ENCODE data around the gene DCAF15. TPM values are rescaled to one million over a fixed set of nuclear protein-coding genes. Genes with fewer than 3 reads are reported as not detected.

Gene DCAF15
- total RNA-seq, 2 experiments from 2014 or later: 82.5 to 94.3 TPM

DNA sequence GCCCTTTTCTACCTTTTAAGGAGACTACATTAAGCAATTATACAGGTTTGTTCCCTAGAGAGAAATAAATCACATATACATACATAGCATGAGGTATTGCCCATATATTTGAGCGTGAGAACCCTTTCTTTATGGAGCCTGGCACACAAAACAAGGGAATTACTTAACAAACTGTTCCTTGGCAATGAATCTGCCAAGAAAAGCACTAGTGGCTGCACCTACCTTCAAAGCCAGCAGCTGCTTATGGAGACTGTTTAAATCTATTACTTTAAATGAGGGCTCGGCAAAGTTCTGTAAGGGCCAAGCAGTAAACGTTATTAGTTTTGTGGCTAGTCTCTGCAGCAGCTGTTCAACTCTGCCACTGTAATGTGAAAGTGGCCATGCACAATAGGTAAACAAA, 46.8 kb downstream of the DCAF15 start:
- Mint-ChIP-seq H3K36me3 (peaks cover 22% of the 10 kb centered on the region), H3K27me3 (no peaks in the 10 kb centered on the region), H3K9me3 (ENCODE audit: low read depth) (peaks cover 2% of the 10 kb centered on the region), H3K27ac (no peak overlapping the region), H3K4me3 (no peak overlapping the region), H3K4me1 (peaks cover 28% of the 10 kb centered on the region)
- ATAC-seq (no peak), DNase-seq (no peak)
- CTCF ChIA-PET: no interaction called here

DNA sequence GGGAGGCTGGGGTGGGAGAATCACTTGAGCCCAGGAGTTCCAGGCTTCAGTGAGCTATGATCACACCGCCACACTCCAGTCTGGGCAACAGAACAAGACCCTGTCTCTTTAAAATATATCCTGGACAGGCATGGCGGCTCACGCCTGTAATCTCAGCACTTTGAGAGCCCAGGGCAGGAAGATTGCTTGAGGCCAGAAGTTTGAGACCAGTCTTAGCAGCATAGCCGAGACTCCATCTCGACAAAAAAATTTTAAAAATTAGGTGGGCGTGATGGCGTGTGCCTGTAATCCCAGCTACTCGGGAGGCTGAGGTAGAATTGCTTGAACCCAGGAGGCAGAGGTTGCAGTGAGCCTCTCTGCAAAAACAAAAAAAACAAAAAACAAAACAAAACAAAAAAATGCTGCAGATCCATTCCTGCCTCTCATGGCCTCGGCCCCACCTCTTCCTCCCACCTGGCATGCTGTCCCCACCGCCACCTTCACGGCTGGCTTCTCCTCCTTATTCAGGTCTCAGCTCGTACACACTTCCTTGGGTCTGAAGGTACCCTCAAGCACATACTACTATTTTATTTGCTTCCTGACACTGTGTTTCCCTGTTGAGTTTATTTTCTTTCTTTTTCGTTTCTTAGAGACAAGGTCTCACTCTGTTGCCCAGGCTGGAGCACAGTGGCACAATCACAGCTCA, 48.5 kb downstream of the DCAF15 start:
- peaks cover 22% of the 10 kb centered on the region for H3K36me3 Mint-ChIP-seq
- H3K4me1 Mint-ChIP-seq: peaks cover 39% of the 10 kb centered on the region
- H3K27ac Mint-ChIP-seq: peak overlapping the region; percentile 12
- H3K9me3 Mint-ChIP-seq (ENCODE audit: low read depth): peaks cover 2% of the 10 kb centered on the region
- no peak for ATAC-seq
- H3K27me3 Mint-ChIP-seq: no peaks in the 10 kb centered on the region
- CTCF ChIA-PET: no interaction called here
- DNase-seq: no peak
- H3K4me3 Mint-ChIP-seq: no peak overlapping the region

DNA sequence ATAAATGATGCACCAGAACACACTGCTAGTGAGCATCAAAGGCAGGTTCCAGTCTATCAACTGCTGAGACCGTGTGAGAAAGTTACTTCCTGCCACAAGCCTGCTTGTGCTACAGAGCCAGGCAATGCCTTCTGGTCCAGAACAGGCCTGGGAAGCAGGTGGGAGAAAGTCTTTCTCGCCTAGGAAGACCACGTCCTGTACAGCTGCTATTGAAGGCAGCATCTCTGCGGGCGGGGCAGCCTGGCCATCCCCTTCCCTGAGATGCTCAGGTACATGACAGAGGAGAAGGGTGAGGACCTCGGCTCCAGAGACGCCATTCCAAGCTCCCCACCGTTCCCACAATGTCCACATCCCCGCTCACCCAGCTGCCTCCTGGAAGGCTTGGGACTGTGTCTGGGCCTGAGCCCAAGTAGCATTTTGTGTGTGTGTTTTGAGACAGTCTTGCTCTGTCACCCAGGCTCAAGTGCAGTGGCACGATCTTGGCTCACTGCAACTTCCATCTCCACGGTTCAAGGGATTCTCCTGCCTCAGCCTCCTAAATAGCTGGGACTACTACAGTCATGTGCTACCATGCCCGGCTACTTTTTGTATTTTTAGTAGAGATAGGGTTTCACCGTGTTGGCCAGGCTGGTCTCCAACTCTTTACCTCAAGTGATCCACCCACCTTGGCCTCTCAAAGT, 50.4 kb downstream of the DCAF15 start:
- no peak for ATAC-seq
- Mint-ChIP-seq H3K9me3 (ENCODE audit: low read depth) (peaks cover 2% of the 10 kb centered on the region), H3K4me3 (peak overlapping the region; percentile 60), H3K36me3 (peaks cover 22% of the 10 kb centered on the region), H3K27ac (peak overlapping the region; percentile 99), H3K4me1 (peaks cover 43% of the 10 kb centered on the region), H3K27me3 (no peaks in the 10 kb centered on the region)
- CTCF ChIA-PET: interaction anchor here (1.3 to 2.2 kb wide), 4 partner anchors 16 to 99 kb away, joined by 4 to 9 read pairs (median 4); partner anchors contain the start of gene DCAF15
- peak; percentile 63 for DNase-seq

DNA sequence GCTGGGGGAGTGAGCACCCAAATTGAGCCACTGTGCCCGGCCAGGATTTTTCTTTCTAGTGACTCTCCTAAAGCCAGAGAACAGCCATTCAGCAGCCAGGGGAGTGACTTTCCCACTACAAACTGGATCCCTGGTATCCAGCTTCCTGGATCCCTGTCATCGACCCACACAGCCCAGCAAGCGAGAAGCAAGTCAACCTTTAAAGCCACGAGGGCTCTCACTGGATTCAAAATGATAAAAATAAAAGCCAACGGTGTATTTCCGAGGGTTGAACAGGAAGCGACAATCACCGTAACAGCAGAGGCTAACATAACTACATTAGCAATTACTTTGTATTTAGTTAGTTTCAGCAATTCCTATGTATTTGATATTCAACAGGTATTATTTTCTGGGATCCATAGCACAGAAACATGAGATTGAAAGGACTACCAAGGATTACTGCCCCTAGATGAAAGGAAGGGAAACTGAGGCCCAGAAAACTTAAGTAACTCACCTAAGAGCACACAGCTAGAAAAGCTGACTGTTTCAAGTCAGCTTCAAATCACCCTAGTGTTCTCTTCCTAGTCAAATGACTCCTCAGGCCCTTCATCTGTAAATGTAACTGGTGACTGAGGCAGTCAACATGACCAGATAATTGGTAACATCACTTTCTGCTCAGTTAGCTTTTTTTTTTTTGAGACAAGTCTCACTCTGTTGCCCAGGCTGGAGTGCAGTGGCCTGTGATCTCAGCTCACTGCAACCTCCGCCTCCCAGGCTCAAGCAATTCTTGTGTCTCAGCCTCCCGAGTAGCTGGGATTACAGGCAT, 51.1 kb downstream of the DCAF15 start:
- CTCF ChIA-PET: interaction anchor here (0.7 to 2.2 kb wide), 4 partner anchors 17 to 69 kb away, joined by 3 to 9 read pairs (median 4); partner anchors contain the start of genes DCAF15 and MISP3
- H3K4me3 Mint-ChIP-seq: peak overlapping the region; percentile 60
- ATAC-seq (no peak), DNase-seq (peak; percentile 56)
- peaks cover 19% of the 10 kb centered on the region for H3K36me3 Mint-ChIP-seq
- H3K27ac Mint-ChIP-seq: peak overlapping the region; percentile 99
- H3K27me3 Mint-ChIP-seq: no peaks in the 10 kb centered on the region
- H3K9me3 Mint-ChIP-seq (ENCODE audit: low read depth): peaks cover 2% of the 10 kb centered on the region
- peaks cover 43% of the 10 kb centered on the region for H3K4me1 Mint-ChIP-seq

DNA sequence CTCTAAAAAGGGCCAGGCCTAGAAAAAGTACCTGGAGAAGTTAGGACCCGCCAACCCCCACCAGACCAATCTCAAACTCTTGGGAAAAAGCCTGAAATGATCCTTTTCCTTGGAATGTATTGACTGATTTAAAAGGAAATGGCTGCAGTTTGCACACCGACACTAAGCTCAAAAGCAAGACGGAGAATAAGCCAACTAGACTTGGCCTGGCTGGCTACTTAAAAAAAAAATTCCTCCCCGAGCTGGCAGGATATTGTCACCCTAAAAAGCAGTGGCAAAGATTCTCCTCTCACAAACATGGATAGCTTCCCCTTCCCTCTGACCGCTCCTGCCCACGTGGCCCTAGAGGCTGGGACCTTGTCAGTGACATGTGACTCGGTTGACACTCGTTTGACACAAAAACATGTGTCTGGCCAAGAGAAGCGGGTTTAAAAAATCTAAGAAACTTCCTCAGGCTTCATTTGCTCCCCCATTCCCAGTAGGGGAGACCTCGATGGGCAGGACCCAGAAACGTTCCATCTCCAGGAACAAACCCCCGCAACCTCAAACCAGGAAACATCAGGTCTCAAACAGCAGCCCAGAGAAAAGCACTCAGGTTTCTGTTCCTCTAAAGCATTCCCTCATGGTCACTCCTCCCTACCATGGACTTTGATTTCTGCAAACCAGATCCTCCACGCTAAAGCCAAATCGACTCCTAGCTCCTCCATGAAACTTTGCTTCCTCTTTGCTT, 52.5 kb downstream of the DCAF15 start:
- Mint-ChIP-seq H3K4me3 (peak overlapping the region; percentile 97), H3K36me3 (peaks cover 9% of the 10 kb centered on the region), H3K4me1 (peaks cover 43% of the 10 kb centered on the region), H3K9me3 (ENCODE audit: low read depth) (no peaks in the 10 kb centered on the region), H3K27ac (peak overlapping the region; percentile 91), H3K27me3 (no peaks in the 10 kb centered on the region)
- CTCF ChIA-PET: interaction anchor here (0.9 to 1.8 kb wide), 4 partner anchors 19 to 102 kb away, joined by 3 to 8 read pairs (median 4); partner anchors contain the start of gene IL27RA
- ATAC-seq: no peak
- DNase-seq: no peak

DNA sequence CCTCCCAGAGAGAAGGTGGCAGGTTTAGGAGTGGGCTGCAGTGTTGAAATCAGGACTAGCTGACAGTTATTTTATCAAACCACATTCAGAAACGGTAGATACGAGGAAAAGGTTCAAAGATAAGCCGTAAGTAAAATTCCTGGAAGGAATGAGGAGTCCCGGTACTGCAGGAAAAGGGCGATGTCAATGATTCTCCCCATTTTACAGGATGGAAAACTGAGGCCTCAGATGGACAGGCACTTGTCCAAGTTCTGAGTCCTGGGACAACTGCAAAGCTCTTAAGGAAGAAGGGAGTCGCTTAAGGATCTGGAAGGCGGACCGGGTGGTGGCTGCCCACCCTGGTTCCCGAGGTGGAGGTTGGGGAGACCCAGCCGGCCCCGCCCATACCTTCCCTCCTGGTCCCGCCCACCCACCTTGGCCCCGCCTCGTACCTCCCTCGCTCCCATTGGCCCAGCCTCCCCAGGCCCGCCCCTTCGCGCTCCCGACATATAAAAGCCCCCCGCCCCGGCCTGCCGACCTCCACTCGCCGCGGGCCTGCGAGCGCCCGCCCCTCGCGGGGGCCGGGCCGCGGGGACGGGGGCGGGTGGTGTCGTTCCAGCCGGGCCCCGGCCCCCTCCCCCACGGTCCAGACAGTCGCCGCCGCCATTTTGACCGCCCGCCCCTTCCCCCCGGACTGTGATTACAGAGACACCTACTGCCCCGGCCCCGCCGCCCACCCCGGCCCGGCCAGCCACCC, 53.2 kb downstream of the DCAF15 start:
- DNase-seq (peak; percentile 95), ATAC-seq (peak; percentile 63)
- Mint-ChIP-seq H3K27me3 (no peaks in the 10 kb centered on the region), H3K4me1 (peaks cover 43% of the 10 kb centered on the region), H3K9me3 (ENCODE audit: low read depth) (no peaks in the 10 kb centered on the region), H3K27ac (peak overlapping the region; percentile 99), H3K4me3 (peak overlapping the region; percentile 97), H3K36me3 (peaks cover 3% of the 10 kb centered on the region)
- CTCF ChIA-PET: interaction anchor here (0.9 to 2.9 kb wide), 9 partner anchors 20 to 144 kb away, joined by 3 to 19 read pairs (median 4); partner anchors contain the start of genes ASF1B, IL27RA and MISP3

DNA sequence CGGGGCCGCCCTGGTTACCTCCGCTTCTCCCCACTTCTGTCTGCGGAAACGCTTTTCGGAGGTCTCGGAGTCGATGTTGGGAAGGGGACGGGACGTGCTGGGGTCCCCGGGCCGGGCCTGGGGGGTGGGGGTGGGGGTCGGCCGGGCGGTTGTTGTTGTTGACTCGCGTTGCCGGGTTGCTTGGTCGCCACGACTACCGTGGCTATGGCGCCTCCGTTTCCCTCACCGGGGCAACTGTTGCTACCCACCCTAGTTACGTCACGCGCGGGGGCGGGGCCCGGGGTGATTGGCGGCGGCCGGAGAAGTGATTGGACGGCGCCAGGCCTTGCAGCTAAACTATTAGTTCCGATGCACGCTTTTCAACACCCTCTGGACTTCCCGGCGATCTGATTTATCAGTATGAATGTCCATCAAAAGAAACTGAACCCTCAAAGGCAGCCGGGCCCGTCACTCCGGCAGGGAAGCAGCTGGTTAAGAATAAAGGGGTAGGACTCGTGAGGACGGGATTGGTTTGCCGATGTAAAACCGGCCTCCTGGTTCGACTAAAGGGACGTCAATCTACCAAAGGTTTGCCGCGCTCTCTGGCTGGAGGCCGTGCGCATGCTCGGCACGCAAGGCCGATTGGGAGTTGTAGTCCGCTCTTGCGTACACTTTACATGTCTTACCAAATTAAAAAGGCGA, 53.9 kb downstream of the DCAF15 start, which contains the start of gene RFX1:
RFX1 (minus strand) TSS at position 236 of the 681 bp plus-strand sequence. CDS start 12,477 bp downstream, outside the sequence.
- H3K9me3 Mint-ChIP-seq (ENCODE audit: low read depth): no peaks in the 10 kb centered on the region
- peak within 1 kb of the TSS; percentile 97 for H3K4me3 Mint-ChIP-seq
- H3K27ac Mint-ChIP-seq: peak within 1 kb of the TSS; percentile 99
- H3K4me1 Mint-ChIP-seq: peaks cover 39% of the 10 kb centered on the region
- peak; percentile 80 for ATAC-seq
- H3K27me3 Mint-ChIP-seq: no peaks in the 10 kb centered on the region
- CTCF ChIA-PET: interaction anchor here (1.0 to 2.9 kb wide), 10 partner anchors 26 to 144 kb away, joined by 3 to 19 read pairs (median 4); partner anchors contain the start of genes ASF1B, IL27RA and MISP3
- no peaks in the 10 kb centered on the region for H3K36me3 Mint-ChIP-seq
- peak; percentile 100 for DNase-seq

DNA sequence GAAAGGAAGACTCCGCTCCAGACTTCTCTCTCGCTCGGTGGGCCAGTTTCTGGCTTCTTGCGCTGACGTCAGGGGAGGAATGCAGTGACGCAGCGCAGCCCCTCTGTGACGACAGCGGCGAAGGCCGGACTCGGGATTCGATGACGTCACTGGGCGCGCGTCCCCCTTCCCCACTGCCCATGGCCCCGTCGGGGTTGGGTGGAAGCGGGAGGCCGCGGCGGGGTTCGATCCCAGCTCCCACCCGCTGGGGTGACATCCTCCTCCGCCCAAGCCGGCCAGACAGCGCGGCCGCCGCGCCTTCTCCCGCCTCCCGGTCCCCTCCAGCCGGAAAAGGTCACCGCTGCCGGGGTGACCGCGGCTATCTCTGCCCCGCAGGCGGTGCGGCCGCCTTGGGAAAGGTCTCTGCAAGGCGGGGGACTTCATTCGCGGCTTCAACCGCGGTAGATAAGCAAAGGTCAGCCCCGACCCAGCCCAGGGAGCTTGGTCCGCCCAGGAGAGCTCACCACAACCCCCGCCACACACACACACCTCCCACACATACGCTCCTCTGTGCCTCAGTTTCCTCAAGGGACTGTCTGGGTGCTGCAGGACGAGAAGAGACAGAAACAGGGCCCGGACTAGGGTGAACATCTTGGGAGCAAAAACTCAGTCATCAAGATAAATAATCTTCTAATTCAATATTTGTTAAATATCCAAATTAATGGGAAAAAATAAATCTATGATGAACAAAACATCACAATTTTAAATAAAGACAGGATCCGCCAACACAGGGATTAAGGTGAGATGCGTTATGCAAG, 54.7 kb downstream of the DCAF15 start:
- Mint-ChIP-seq H3K27ac (peak overlapping the region; percentile 99), H3K4me1 (peaks cover 35% of the 10 kb centered on the region), H3K27me3 (no peaks in the 10 kb centered on the region), H3K4me3 (peak overlapping the region; percentile 97), H3K36me3 (no peaks in the 10 kb centered on the region), H3K9me3 (ENCODE audit: low read depth) (no peaks in the 10 kb centered on the region)
- ATAC-seq (peak; percentile 32), DNase-seq (no peak)
- CTCF ChIA-PET: interaction anchor here (1.0 to 2.9 kb wide), 9 partner anchors 25 to 145 kb away, joined by 3 to 19 read pairs (median 4); partner anchors contain the start of genes ASF1B, IL27RA and MISP3
